Stimulated activated CD4-positive, alpha-beta T cell treated with anti-CD3 and anti-CD28 coated beads, Interleukin-1b, Interleukin-23, amount 100 ng/mL, for 4 hours (primary cell): Measurements from ENCODE around the gene FTO.
"Not testable (repeated sequence)": the region's sequence is repeated elsewhere in the genome, so short reads cannot be mapped to it uniquely, and the experiment has no call there.

Source experiments
- DNase-seq, 2 donors: peaks; one replicate each; pipeline ENCODE4 v3.0.0-alpha.2; 2020; ENCODE audit warnings: low read depth in 2 of 2

The FTO gene

DNA sequence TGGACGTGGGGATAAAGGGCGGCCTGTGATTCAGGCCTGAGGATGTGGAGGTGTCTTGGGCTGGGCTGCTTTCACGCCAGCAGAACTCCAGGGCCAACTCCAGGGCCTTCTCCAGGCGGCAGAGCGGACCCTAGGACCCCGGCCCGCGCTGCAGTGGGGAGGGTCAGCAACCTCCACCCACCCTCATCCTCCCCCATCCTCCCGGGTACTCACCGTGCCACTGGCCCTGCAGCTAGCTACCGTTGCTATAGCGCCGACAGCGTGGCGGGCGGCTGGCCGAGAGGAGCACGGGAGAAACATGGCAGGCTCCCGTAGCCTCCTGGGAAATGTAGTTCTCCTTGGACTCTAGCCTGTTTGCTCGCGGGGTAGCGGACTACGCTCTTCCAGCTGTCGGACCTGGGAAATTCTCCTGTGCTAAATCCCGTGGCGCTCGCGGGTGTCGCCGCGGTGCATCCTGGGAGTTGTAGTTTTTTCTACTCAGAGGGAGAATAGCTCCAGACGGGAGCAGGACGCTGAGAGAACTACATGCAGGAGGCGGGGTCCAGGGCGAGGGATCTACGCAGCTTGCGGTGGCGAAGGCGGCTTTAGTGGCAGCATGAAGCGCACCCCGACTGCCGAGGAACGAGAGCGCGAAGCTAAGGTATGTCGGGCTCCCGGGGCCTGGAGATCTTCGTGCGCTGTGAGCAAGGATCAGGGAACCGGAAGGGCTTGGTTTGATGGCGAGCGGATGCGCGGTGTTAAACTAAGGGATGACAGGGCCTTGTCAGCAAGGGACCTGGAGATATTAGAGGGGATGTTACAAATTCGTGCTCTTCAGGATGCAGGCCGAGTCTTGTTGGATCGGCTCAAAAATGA is at the start of gene FTO, which contains the start of gene RPGRIP1L:
Gene FTO (plus strand): TSS at position 567 of the 855 bp plus-strand sequence.
Gene RPGRIP1L (minus strand): TSS at position 270 of the 855 bp plus-strand sequence. CDS start 3,136 bp downstream, outside the sequence.
- DNase-seq = peak; percentile 93 to 94

DNA sequence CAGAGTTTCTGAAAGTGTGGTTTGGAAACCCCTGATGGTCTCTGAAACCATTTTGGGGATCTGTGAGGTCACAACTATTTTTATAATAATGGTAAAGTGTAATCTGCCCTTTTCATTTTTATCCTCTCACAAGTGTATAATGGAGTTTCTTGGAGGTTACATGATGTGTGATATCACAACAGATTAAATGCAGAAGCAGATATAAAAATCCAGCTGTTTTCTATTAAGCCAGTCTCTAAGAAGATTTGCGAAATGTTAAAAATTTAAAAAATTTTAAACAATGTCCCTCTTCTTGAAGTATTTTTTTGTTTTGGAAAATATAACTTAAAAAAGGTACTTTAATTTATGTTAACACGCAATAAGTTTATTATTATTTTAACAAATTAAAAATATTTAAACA is 49.0 kb upstream of the FTO start:
- no peak for DNase-seq

DNA sequence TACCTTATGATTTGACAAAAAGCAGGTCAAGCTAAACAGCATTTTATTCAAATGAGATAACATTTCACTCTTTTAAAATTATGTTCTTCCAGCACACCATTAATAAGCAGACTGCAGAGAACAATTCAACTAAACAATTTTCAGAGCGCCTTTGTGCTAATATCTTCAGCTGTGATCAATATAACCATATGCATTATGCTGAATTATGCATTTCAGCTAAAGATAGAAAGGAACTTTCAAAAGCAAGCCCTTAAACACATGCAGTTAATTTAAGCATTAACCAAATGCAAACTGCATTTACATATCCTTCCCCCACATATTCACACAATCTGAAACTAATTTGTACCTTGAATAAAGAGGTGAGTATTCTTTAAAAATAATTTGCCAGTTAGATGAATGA is 41.9 kb upstream of the FTO start:
- DNase-seq = no peak

DNA sequence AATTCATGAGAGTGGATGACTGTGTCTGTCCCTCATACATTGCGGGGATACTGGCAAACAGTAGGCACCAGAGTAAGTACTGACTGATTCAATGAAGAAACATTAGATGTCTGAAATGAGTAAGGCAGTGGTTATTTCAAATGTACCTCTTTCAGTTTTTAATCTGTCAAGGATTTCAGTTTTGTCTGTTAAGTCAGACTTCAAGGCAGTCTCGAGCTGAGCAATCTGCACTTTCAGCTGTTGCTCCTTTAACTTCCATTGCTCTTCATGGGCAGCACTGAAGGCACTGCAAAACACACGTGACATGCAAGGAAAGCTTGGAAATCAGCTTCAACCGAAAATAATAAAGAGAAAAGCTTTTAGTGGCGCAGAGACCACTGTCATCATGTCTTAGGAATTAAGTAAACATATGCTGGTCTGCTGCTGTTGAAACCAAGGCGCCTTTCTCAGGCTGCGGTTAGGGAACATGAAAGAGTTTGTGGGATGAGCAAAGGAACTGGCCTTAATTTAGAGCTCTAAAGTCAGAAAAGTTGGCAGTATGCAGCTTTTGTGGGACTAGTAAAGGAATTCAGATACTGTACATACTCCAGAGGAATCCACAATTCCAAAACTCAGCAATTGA is 39.1 kb upstream of the FTO start:
- no peak for DNase-seq

DNA sequence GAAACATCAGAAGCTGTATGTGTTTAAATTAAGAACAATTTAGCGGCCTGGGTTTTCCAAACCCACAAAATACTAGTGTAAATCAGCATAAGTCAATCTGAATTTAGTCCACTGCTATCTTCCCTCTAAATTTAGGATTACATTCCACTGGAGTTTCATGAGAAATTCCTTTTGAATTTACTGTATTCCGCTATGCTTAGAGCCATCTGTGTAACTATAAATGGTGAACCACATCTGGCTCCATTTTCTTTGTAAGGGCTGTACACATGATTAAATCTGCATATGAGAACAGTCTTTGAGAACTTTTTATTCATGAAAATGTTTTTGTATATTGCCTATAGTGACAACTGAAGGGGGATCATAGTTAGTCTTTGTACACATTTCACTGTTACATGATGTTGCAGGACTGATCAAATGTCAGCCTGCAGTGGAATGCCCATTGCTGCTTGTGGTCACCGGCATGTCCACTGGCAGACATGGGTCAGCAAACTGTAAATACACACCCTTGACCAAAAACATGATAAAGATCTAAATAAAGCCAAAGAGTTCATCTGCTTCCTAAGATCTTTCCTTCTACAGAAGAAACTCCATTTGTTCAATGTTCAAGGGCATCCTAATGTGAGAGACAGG is 37.1 kb upstream of the FTO start:
- no peak for DNase-seq

DNA sequence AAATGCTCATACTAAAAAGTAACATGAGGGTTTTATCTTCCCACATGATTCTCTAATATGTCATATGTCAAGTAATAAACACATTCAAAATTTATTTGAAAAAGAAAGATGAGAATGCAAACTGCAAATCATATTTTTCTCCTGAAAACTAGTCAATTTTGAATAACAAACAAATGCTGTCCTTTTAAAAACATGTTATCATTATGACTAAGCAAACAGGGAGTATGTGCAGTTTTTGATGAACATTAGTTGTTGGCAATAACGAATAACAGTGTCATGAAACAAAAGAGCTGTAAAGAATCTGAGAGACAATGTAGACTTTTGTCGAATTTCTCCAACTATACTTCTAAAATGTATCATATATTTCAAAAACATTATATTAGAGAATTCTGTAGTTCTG is 35.1 kb upstream of the FTO start:
- no peak for DNase-seq

DNA sequence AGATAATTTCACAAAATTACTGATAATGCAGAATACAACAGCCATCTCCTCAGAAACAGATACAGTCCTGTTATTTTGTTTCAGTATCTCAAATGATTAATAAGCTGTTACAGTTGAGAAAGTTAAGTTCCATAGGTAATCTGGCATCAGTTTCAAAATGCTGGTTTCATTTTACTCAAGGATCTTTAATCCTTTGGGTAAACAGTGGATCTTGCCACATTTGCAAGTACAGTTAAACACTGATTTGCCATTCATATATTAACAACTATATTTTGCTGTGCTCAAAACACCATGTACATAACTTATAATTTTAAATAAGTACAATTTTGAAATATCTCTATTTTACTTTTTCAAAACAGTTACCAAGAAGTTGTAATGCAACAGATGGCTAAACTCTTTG is 31.5 kb upstream of the FTO start:
- DNase-seq = no peak

DNA sequence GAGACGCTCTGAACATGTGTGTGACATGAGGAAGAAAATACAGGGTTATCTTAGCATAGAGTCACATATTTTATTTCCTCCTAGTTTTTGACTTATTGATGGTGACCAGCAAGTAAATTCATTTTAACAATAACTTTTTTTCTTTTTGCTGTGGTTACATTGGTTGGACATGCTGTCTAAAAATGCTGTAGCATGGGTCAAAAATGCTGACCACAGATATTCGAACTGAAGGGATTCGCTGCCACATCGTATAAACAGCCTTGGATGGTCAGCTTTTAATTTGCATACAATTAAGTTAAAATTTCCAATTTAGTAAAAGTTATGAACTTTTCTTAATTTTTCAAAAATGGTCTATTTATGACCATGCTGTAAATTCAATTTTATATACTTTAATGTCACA is 30.8 kb upstream of the FTO start:
- DNase-seq = no peak

DNA sequence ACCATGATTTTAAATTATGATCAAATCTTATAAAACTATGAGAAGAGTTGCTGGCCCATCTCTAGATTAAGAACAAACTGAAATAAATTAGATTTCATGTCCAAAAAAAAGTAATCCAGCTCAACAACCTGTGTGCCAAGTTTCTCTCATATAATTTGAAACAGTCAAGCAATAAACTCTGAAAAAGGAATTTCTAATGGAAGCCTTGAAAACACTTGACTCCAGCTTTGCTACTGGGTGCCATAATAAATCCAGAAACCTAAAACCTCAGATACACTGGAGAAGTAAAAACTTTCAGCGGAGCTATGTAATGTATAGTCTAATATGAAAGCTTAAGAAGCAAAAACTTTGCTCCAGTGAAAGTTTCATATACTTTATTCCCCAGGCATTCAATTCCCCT is 25.8 kb upstream of the FTO start:
- no peak for DNase-seq

DNA sequence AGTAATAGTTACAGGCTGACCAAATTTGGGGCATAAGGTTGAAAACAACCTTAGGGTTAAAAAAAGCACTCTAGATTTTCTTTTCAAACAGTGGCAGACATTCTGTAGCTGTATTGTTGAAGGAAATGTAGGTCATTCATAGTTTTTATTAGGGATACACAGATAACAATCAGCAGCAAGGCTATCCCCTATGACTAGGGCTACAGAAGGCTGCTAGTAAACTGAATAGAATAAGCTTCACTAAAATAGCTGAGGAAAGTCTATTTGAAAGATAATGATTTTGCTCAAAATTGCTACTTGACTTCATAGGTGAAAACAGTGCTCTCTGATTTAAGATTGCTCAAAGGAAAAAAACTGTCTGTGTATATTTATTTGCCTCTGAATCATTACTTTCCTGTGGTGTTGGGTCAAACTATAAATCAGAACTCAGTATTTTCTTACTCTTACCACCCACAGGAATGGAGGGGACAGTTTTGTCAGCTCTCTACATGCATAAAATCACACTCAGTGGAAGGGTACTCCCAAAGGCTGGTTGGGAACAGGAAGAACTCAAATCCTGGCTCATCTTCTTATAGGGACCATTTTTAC is 25.1 kb upstream of the FTO start:
- DNase-seq = no peak

DNA sequence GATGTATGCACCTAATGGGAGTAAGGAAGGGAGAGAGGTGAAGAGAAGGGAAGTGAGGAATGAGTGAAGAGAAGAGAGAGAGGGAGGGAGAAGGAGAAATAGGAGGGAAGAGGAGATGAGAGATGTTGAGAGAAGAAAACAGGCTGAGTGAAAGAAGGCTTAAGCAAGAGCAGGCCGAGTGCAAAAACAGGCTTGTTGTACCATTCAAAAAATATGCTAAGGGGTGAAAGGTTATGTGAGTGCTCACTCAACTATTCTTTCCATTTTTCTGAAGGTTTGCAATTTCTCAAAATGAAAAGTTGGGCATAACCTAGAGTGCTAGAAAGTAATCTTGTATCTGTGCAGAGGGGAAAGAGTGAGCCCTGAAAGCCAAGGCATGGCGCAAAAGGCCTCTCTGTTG is 23.2 kb upstream of the FTO start:
- no peak for DNase-seq

DNA sequence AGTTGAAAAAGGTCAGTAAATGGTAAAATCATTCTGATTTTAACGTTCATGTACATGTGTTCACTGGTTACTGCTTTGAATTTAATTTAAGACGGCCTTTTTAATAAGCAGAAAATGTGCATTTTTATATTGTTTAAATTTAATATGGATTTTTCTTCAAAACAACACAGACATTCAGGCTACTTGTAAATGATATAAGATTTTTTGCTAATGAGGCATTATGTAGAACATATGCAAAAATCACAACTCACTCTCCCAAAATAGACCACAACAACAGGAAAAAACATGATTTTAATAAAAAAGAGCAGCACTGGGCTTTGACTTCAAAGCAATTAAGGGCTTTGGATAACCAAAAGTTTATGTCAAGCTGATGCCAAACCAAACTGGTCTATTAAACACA is 22.6 kb upstream of the FTO start:
- no peak for DNase-seq

DNA sequence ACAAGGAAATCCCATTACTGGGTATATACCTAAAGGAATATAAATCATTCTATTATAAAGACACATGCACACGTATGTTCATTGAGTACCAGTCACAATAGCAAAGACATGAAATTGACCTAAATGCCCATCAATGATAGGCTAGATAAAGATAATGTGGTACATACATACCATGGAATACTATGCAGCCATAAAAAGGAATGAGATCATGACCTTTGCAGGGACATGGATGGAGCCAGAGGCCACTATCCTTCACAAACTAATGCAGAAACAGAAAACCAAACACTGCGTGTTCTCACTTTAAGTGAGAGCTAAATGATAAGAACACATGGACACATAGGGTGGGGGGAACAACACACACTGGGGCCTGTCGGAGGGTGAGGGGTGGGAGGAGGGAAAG is 18.6 kb upstream of the FTO start:
- not testable (repeated sequence) for DNase-seq

DNA sequence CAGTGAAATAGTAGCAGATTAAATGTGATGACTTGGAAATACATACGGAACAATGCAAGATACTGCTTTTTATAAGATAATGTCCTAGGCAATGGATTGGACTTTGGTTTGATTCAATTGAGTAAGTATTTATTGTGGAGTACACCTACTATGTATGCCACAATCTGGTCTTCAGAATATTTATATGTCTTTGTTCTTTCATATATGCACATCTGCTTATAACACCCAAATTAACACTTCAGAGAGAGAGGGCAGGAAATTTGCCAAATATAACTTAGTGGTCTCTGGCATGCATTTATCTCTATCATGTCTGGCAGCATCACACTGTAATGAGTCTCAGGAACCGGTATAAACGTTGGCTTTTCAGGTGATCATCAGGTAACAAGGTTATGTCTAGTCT is 17.2 kb upstream of the FTO start:
- DNase-seq = no peak

DNA sequence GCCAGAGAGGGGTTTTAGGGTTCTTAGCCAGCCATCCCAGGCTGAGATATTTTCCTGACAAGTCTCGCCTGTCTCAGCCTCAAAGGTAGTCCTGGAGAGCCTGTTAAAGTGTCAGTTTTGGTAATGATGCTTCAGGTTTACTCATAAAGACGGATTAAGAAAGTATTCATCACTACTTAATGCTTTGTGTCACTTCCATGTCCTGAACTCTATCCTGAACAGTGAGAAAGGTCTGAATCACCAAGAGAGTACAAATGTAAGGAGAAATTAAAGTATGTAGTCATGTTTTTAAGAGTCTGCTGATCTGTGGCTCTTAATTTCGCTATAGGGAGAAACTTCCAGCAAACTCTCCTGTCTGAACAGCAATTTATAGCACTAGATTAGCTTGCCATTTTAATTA is 14.3 kb upstream of the FTO start:
- DNase-seq = no peak

DNA sequence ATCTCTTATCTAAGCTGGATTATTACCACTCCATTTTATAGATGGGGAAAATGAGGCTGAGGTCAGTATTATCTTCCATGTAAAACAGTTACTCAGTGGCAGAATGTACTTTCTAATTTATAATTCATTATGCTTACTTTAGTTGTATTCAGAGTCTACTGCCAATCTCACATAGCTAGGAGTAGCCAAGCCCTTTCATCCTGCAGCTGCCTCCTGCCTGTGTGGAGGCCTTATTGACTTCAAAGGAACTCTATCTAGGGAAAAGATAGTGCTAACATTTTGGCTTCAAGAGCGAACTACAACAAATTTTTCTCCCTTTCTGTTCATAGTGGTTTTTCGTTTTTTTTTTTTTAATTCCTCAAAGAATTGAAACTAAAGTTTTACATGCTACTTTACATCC is 13.2 kb upstream of the FTO start:
- DNase-seq = no peak

DNA sequence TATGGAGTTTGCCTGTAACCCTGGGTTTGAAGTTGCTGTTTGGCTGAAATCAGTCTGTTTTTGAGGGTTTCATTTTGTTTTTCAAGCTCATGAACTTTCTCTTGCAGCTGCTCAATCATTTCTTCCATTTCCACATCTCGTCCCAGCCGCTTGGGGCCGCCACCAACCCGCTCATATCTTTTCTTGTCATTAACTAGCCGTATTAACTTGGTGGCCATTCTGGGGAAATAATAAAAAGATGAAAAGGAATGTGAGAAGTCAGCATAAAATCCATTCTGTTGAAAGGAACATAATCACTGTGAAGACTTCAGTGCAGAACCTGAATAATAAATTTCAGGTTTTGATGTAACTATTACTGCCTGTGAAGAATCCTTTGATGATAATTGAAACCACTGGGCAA is 11.8 kb upstream of the FTO start:
- DNase-seq = no peak

DNA sequence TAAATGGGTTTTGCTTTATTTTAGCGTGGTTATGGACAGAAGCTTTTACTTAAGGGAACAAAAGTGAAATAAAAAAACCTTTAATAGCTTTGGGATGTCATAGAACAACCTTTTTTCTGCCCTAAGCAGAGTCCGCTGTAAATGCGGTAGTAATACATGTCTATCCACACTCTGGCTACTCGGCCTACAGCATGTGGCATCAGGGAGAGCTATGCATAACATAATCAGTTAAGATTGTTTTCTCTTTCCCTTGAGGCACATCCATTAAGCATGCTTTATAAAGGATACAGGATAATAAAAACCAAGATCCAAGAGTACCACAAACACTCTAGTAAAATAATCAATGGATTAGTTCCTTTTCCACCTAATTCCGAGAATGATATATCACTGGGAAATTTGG is 10.6 kb upstream of the FTO start:
- no peak for DNase-seq

DNA sequence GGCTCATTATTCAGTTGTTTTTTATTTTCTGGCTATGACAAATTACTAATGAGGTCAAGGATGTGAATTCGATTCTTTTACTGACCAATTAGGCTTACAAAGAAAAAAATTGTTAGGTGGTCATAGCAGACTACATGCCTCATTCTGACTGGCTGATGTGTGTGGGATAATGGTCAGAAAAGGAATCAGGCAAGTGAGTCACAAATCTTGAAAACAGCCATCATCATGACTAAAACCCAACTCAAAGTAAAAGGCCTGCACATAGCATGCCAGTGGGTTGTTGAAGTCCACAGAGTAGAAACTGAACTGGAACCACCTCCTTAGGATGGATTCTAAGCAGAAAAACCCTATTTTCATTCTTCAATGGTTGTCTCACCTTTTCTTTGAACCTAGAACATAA is 8.9 kb upstream of the FTO start:
- DNase-seq = no peak

DNA sequence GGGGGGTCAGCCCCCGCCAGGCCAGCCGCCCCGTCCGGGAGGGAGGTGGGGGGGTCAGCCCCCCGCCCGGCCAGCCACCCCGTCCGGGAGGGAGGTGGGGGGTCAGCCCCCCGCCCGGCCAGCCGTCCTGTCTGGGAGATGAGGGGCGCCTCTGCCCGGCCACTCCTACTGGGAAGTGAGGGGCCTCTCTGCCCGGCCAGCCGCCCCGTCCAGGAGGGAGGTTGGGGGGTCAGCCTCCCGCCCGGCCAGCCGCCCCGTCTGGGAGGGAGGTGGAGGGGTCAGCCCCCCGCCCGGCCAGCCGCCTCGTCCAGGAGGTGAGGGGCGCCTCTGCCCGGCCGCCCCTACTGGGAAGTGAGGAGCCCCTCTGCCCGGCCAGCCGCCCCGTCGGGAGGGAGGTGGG is 5.7 kb upstream of the FTO start:
- DNase-seq = not testable (repeated sequence)

DNA sequence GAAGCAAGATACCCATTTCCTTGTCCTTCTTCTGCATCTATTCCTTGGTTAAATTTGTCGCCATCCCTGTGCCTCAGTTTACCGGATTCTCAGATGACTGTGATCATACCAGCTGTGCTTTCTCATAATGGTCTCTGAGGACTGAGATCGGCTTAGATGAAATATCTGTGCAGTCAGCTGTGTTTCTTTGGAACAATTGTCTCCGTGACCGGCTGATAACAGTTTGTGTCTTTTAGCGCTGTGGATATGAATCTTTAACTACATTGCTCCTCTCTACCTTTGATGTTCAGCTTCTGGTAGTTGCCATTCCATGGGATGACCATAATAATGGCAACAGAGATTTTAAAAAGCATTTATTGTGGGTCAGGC is 473 bp downstream of the FTO start:
- no peak for DNase-seq

DNA sequence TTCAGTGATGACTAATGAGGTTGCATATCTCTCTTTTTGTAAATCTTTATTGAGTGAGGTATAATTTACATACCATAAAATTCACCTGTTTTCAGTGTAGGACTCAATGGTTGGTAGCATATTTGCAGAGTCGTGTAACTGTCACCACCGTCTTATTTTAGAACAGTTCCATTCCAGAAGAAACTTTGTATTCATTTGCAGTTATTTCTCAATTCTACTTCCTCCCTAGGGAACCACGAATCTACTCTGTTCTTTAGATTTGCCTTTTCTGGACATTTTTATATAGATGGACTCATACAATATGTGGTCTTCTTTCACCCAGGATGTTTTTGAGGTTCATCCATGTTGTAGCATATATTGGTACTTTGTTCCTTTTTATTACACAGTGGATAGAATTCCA is 3.7 kb downstream of the FTO start:
- no peak for DNase-seq

DNA sequence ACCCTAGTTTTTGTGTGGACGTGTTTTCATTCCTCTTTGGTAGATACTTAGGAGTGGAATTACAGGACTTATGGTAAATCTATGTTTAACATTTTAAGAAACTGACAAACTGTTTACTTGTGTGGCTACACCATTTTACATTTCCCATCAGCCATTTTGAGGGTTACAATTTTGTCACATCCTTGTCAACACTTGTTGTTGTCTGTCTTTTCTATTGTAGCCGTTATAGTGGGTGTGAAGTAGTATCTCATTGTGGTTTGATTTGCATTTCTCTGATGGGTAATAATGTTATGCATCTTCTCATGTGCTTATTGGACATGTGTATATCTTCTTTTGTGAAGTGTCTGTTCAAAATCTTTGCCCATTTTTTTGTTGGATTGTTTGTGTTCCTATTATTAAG is 4.5 kb downstream of the FTO start:
- DNase-seq = no peak
